ENCODE results near the gene BAAT.

The BAAT gene

DNA sequence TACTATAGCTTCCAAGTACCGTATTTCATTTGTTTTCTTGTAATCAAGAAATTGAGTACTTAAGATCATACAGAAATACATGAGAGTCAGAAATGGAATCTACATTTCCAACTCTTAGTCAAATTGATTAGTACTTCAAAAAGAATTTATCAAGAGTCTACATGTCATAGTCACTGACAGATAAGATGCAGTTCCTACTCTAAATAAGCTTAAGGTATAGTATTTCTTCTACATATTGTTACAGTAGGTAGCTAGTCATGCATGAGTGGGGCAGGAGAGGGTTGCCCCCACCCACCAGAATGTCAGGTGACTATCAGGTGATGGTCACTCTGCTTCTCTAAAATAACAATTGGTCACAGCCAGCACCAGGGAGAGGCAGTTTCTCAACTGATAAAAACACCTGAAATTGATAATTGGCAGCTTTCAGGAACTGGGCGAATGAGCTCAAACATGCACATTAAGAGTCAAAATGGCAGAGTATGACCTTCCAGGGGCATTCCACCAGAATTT is 2.9 kb downstream of the BAAT start:
- no peak for DNase-seq
- H3K27ac ChIP-seq (ENCODE audit: insufficient read depth, low read length, poor library complexity, severe bottlenecking) = no peak overlapping the region

GRCh38 chr9:101381118-101381517 is 3.7 kb downstream of the BAAT start:
- Histone ChIP-seq H3K4me3 (ENCODE audit: insufficient read depth, low read depth, low read length, poor library complexity, severe bottlenecking) (no peak overlapping the region), H3K27ac (ENCODE audit: insufficient read depth, low read length, poor library complexity, severe bottlenecking) (no peak overlapping the region), H3K27me3 (replicated peaks; ENCODE audit: control insufficient read depth, insufficient read depth, low read length, poor library complexity, severe bottlenecking) (no peaks in the 10 kb centered on the region), H3K36me3 (ENCODE audit: control insufficient read depth, insufficient read depth, low read length) (no peaks in the 10 kb centered on the region), H3K4me1 (ENCODE audit: control insufficient read depth, insufficient read depth, low read length, poor library complexity, severe bottlenecking) (no peaks in the 10 kb centered on the region), H3K9me3 (ENCODE audit: control insufficient read depth, low read length) (no peaks in the 10 kb centered on the region)
- DNase-seq = no peak

More for the DNA sequence above, 2.9 kb downstream of the BAAT start:
- no peaks in the 10 kb centered on the region for H3K9me3 ChIP-seq (ENCODE audit: control insufficient read depth, low read length)
- no peaks in the 10 kb centered on the region for H3K4me1 ChIP-seq (ENCODE audit: control insufficient read depth, insufficient read depth, low read length, poor library complexity, severe bottlenecking)
- H3K36me3 ChIP-seq (ENCODE audit: control insufficient read depth, insufficient read depth, low read length) = no peaks in the 10 kb centered on the region
- H3K4me3 ChIP-seq (ENCODE audit: insufficient read depth, low read depth, low read length, poor library complexity, severe bottlenecking) = no peak overlapping the region
- H3K27me3 ChIP-seq (replicated peaks; ENCODE audit: control insufficient read depth, insufficient read depth, low read length, poor library complexity, severe bottlenecking) = no peaks in the 10 kb centered on the region

- Histone ChIP-seq H3K36me3 (ENCODE audit: control insufficient read depth, insufficient read depth, low read length) (no peaks in the 10 kb centered on the region), H3K27me3 (replicated peaks; ENCODE audit: control insufficient read depth, insufficient read depth, low read length, poor library complexity, severe bottlenecking) (no peaks in the 10 kb centered on the region), H3K9me3 (ENCODE audit: control insufficient read depth, low read length) (no peaks in the 10 kb centered on the region), H3K27ac (ENCODE audit: insufficient read depth, low read length, poor library complexity, severe bottlenecking) (no peak overlapping the region), H3K4me3 (ENCODE audit: insufficient read depth, low read depth, low read length, poor library complexity, severe bottlenecking) (no peak overlapping the region), H3K4me1 (ENCODE audit: control insufficient read depth, insufficient read depth, low read length, poor library complexity, severe bottlenecking) (no peaks in the 10 kb centered on the region)
- no peak for DNase-seq
Observed at GRCh38 chr9:101380295-101380694, 4.5 kb downstream of the BAAT start.

- H3K4me1 ChIP-seq (ENCODE audit: control insufficient read depth, insufficient read depth, low read length, poor library complexity, severe bottlenecking) = no peaks in the 10 kb centered on the region
- DNase-seq = no peak
- H3K27ac ChIP-seq (ENCODE audit: insufficient read depth, low read length, poor library complexity, severe bottlenecking) = no peak overlapping the region
- no peak overlapping the region for H3K4me3 ChIP-seq (ENCODE audit: insufficient read depth, low read depth, low read length, poor library complexity, severe bottlenecking)
- H3K36me3 ChIP-seq (ENCODE audit: control insufficient read depth, insufficient read depth, low read length) = no peaks in the 10 kb centered on the region
- no peaks in the 10 kb centered on the region for H3K9me3 ChIP-seq (ENCODE audit: control insufficient read depth, low read length)
- H3K27me3 ChIP-seq (replicated peaks; ENCODE audit: control insufficient read depth, insufficient read depth, low read length, poor library complexity, severe bottlenecking) = no peaks in the 10 kb centered on the region
Observed at GRCh38 chr9:101376111-101376848, 8.5 kb downstream of the BAAT start.

DNA sequence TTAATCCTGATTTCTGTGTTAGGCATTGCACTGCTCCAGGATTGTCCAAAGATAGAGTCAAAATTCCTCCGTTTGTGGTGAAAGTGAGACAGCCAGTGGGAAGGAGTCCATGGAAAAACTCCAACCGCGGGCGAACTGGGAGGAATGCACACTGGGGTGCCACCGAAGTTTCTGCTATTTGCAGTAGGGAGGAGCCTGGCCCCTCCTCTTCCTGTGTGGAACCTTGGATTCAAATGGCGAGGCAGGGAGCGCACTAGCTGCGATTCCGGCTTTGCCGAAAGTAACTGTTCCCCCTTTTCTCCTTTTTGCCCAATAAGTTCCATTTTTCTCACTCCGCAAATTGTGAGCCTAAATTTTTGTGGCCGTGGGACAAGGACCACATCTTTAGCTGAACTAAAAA is 9.3 kb downstream of the BAAT start:
- H3K4me3 ChIP-seq (ENCODE audit: insufficient read depth, low read depth, low read length, poor library complexity, severe bottlenecking) = no peak overlapping the region
- no peaks in the 10 kb centered on the region for H3K36me3 ChIP-seq (ENCODE audit: control insufficient read depth, insufficient read depth, low read length)
- H3K9me3 ChIP-seq (ENCODE audit: control insufficient read depth, low read length) = no peaks in the 10 kb centered on the region
- no peak for DNase-seq
- H3K27me3 ChIP-seq (replicated peaks; ENCODE audit: control insufficient read depth, insufficient read depth, low read length, poor library complexity, severe bottlenecking) = no peaks in the 10 kb centered on the region
- H3K27ac ChIP-seq (ENCODE audit: insufficient read depth, low read length, poor library complexity, severe bottlenecking) = no peak overlapping the region
- no peaks in the 10 kb centered on the region for H3K4me1 ChIP-seq (ENCODE audit: control insufficient read depth, insufficient read depth, low read length, poor library complexity, severe bottlenecking)

- Histone ChIP-seq H3K27ac (ENCODE audit: insufficient read depth, low read length, poor library complexity, severe bottlenecking) (no peak overlapping the region), H3K4me1 (ENCODE audit: control insufficient read depth, insufficient read depth, low read length, poor library complexity, severe bottlenecking) (no peaks in the 10 kb centered on the region), H3K9me3 (ENCODE audit: control insufficient read depth, low read length) (no peaks in the 10 kb centered on the region), H3K4me3 (ENCODE audit: insufficient read depth, low read depth, low read length, poor library complexity, severe bottlenecking) (no peak overlapping the region), H3K36me3 (ENCODE audit: control insufficient read depth, insufficient read depth, low read length) (no peaks in the 10 kb centered on the region), H3K27me3 (replicated peaks; ENCODE audit: control insufficient read depth, insufficient read depth, low read length, poor library complexity, severe bottlenecking) (no peaks in the 10 kb centered on the region)
- no peak for DNase-seq
Observed at GRCh38 chr9:101372327-101373118, 12.3 kb downstream of the BAAT start.

DNA sequence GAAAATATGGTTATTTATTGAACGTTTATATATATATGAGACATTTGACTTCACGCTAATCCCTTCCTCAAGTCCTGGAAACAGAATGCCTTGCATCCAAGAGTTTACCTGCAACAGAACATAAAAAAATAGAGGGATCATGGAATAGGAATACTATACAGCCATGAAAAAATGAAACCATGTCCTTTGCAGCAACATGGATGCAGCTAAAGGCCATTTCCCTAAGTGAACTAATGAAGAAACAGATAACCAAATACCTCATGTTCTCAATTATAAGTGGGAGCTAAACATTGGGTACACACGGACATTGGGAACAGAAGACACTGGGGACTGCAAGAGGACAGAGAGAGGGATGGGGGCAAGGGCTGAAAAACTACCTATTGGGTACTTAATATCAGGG is 13.0 kb downstream of the BAAT start:
- Histone ChIP-seq H3K36me3 (ENCODE audit: control insufficient read depth, insufficient read depth, low read length) (no peaks in the 10 kb centered on the region), H3K9me3 (ENCODE audit: control insufficient read depth, low read length) (no peaks in the 10 kb centered on the region), H3K4me3 (ENCODE audit: insufficient read depth, low read depth, low read length, poor library complexity, severe bottlenecking) (no peak overlapping the region), H3K27ac (ENCODE audit: insufficient read depth, low read length, poor library complexity, severe bottlenecking) (no peak overlapping the region), H3K4me1 (ENCODE audit: control insufficient read depth, insufficient read depth, low read length, poor library complexity, severe bottlenecking) (no peaks in the 10 kb centered on the region), H3K27me3 (replicated peaks; ENCODE audit: control insufficient read depth, insufficient read depth, low read length, poor library complexity, severe bottlenecking) (no peaks in the 10 kb centered on the region)
- DNase-seq = no peak

- H3K27me3 ChIP-seq (replicated peaks; ENCODE audit: control insufficient read depth, insufficient read depth, low read length, poor library complexity, severe bottlenecking) = no peaks in the 10 kb centered on the region
- DNase-seq = no peak
Observed at GRCh38 chr9:101369884-101370531, 14.8 kb downstream of the BAAT start.

DNA sequence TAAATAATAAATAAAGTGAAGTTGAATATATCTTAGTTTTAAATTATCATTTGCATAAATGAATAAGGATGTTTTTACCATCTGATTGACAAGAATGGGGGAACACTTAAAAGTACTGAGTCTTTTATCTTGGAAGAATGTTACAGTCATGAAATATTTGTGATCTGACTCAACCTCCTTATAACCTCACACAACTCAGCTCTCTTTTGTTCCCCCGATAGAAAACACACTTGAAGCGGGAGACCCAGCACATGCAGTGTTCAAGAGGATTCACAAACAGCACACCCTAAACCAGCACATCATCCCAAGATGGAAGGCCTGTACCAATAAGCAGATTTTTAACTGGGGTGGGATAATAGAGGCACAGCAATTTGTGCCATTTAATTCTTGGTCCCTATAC is 15.5 kb downstream of the BAAT start:
- Histone ChIP-seq H3K36me3 (ENCODE audit: control insufficient read depth, insufficient read depth, low read length) (no peaks in the 10 kb centered on the region), H3K27ac (ENCODE audit: insufficient read depth, low read length, poor library complexity, severe bottlenecking) (no peak overlapping the region), H3K4me1 (ENCODE audit: control insufficient read depth, insufficient read depth, low read length, poor library complexity, severe bottlenecking) (no peaks in the 10 kb centered on the region), H3K27me3 (replicated peaks; ENCODE audit: control insufficient read depth, insufficient read depth, low read length, poor library complexity, severe bottlenecking) (no peaks in the 10 kb centered on the region), H3K4me3 (ENCODE audit: insufficient read depth, low read depth, low read length, poor library complexity, severe bottlenecking) (no peak overlapping the region), H3K9me3 (ENCODE audit: control insufficient read depth, low read length) (no peaks in the 10 kb centered on the region)
- DNase-seq = no peak

More at GRCh38 chr9:101369884-101370531, 14.8 kb downstream of the BAAT start:
- H3K4me1 ChIP-seq (ENCODE audit: control insufficient read depth, insufficient read depth, low read length, poor library complexity, severe bottlenecking) = no peaks in the 10 kb centered on the region
- no peak overlapping the region for H3K27ac ChIP-seq (ENCODE audit: insufficient read depth, low read length, poor library complexity, severe bottlenecking)
- no peak overlapping the region for H3K4me3 ChIP-seq (ENCODE audit: insufficient read depth, low read depth, low read length, poor library complexity, severe bottlenecking)
- H3K36me3 ChIP-seq (ENCODE audit: control insufficient read depth, insufficient read depth, low read length) = no peaks in the 10 kb centered on the region
- no peaks in the 10 kb centered on the region for H3K9me3 ChIP-seq (ENCODE audit: control insufficient read depth, low read length)

GRCh38 chr9:101367323-101367722 is 17.5 kb downstream of the BAAT start:
- Histone ChIP-seq H3K27ac (ENCODE audit: insufficient read depth, low read length, poor library complexity, severe bottlenecking) (no peak overlapping the region), H3K4me3 (ENCODE audit: insufficient read depth, low read depth, low read length, poor library complexity, severe bottlenecking) (no peak overlapping the region), H3K4me1 (ENCODE audit: control insufficient read depth, insufficient read depth, low read length, poor library complexity, severe bottlenecking) (no peaks in the 10 kb centered on the region), H3K9me3 (ENCODE audit: control insufficient read depth, low read length) (no peaks in the 10 kb centered on the region), H3K27me3 (replicated peaks; ENCODE audit: control insufficient read depth, insufficient read depth, low read length, poor library complexity, severe bottlenecking) (no peaks in the 10 kb centered on the region), H3K36me3 (ENCODE audit: control insufficient read depth, insufficient read depth, low read length) (no peaks in the 10 kb centered on the region)
- DNase-seq = no peak
